HepG2 (cell line): ENCODE results near the gene KANK3. TPM values are rescaled to one million over a fixed set of nuclear protein-coding genes. Genes with fewer than 3 reads are reported as not detected.

ENCODE experiments used
- ARHGAP35 ChIP-seq: sonication (generic); formaldehyde crosslinking; IDR thresholded peaks from 2 replicates; pipeline ENCODE4 v1.9.0; 2022; ENCODE audit warnings: mild to moderate bottlenecking, inconsistent platforms, moderate library complexity, missing genetic modification reagents, borderline replicate concordance
- ARNT ChIP-seq: fragments of 450-650 bp; IDR thresholded peaks from 2 replicates; pipeline ENCODE4 v1.6.1; 2017
- ARNTL ChIP-seq: sonication (generic); formaldehyde crosslinking; IDR thresholded peaks from 2 replicates; pipeline ENCODE4 v1.4.0; 2020; ENCODE audit warnings: mild to moderate bottlenecking, missing genetic modification reagents
- CBX1 ChIP-seq: IDR thresholded peaks from one replicate; pipeline ENCODE4 v1.6.1; 2016; ENCODE audit warnings: antibody characterized with exemption, low read depth
- CEBPZ ChIP-seq: IDR thresholded peaks from 2 replicates; pipeline ENCODE4 v1.6.1; 2012; ENCODE audit warnings: low read length, improper control_type of control experiment
- E2F5 ChIP-seq: sonication (generic); formaldehyde crosslinking; conservative IDR thresholded peaks from 2 replicates; pipeline ENCODE4 v1.4.0; 2020; ENCODE audit warnings: missing genetic modification reagents
- FOXO4 ChIP-seq: sonication (generic); formaldehyde crosslinking; conservative IDR thresholded peaks from 2 replicates; pipeline ENCODE4 v1.8.1; 2023; ENCODE audit warnings: missing genetic modification reagents
- HNRNPH1 ChIP-seq: fragments of 200-400 bp; formaldehyde crosslinking; optimal IDR thresholded peaks from 2 replicates; pipeline ENCODE3; 2017; ENCODE audit warnings: mild to moderate bottlenecking, low read depth, low read length
- NCOA2 ChIP-seq: sonication (generic); formaldehyde crosslinking; IDR thresholded peaks from 2 replicates; pipeline ENCODE4 v1.8.0; 2022; ENCODE audit warnings: inconsistent platforms
- PHF5A ChIP-seq: IDR thresholded peaks from one replicate; pipeline ENCODE4 v1.6.1; 2018; ENCODE audit warnings: low read depth, missing genetic modification reagents; ENCODE audit not compliant: unreplicated experiment
- PLRG1 ChIP-seq: fragments of 450-650 bp; conservative IDR thresholded peaks from 2 replicates; pipeline ENCODE4 v1.6.1; 2016
- PREB ChIP-seq: sonication (generic); formaldehyde crosslinking; IDR thresholded peaks from 2 replicates; pipeline ENCODE4 v1.4.0; 2020; ENCODE audit warnings: missing genetic modification reagents
- SIX1 ChIP-seq: sonication (generic); formaldehyde crosslinking; IDR thresholded peaks from 2 replicates; pipeline ENCODE4 v1.4.0; 2020; ENCODE audit warnings: missing genetic modification reagents, borderline replicate concordance
- SOX5 ChIP-seq: IDR thresholded peaks from 2 replicates; pipeline ENCODE4 v1.6.1; 2016; ENCODE audit warnings: borderline replicate concordance
- SRF ChIP-seq: IDR thresholded peaks from 2 replicates; pipeline ENCODE4 v1.6.1; 2011; ENCODE audit warnings: mild to moderate bottlenecking, low read depth, low read length, moderate library complexity
- TRIM24 ChIP-seq: sonication (generic); formaldehyde crosslinking; IDR thresholded peaks from 2 replicates; pipeline ENCODE4 v1.8.0; 2022; ENCODE audit warnings: mild to moderate bottlenecking, missing genetic modification reagents
- YEATS4 ChIP-seq: sonication (generic); formaldehyde crosslinking; IDR thresholded peaks from 2 replicates; pipeline ENCODE4 v1.4.0; 2020; ENCODE audit warnings: missing genetic modification reagents, borderline replicate concordance
- YY1 ChIP-seq: IDR thresholded peaks from 2 replicates; pipeline ENCODE4 v1.6.1; 2011; ENCODE audit warnings: low read length, low read depth, moderate library complexity, mild to moderate bottlenecking; ENCODE audit not compliant: insufficient read depth, insufficient replicate concordance
- ZBTB49 ChIP-seq: sonication (generic); formaldehyde crosslinking; IDR thresholded peaks from 2 replicates; pipeline ENCODE4 v1.4.0; 2020; ENCODE audit warnings: missing genetic modification reagents, borderline replicate concordance
- ZNF253 ChIP-seq: sonication (generic); formaldehyde crosslinking; IDR thresholded peaks from 2 replicates; pipeline ENCODE4 v1.8.0; 2022; ENCODE audit warnings: mild to moderate bottlenecking, missing genetic modification reagents, borderline replicate concordance
- ZNF614 ChIP-seq: IDR thresholded peaks from 2 replicates; pipeline ENCODE4 v1.6.1; 2018; ENCODE audit warnings: missing biosample characterization, missing genetic modification reagents, inconsistent platforms, borderline replicate concordance
- ZSCAN31 ChIP-seq: sonication (generic); formaldehyde crosslinking; IDR thresholded peaks from 2 replicates; pipeline ENCODE4 v1.5.0; 2020; ENCODE audit warnings: low read depth, mild to moderate bottlenecking, missing genetic modification reagents
- polyA plus RNA-seq, 8 experiments: library from polyadenylated mRNA; depleted of rRNA in 3 of 8; stranded (reverse) in 7 of 8; unstranded in 1 of 8; fragments of >200 nt; fragmentation: Illumina TruSeq in 4 of 8; extraction: Trizol in 4 of 8; gene quantifications; 2 replicates each; pipeline versions ENCODE4 v1.2.1 to v1.2.3, GENCODE V29; 2011 to 2016; ENCODE audit warnings: low read depth in 4 of 8, missing spikeins in 1 of 8, mixed read lengths in 1 of 8; ENCODE audit not compliant: insufficient read depth in 1 of 8
- total RNA-seq, 5 experiments: library from RNA; depleted of rRNA; stranded (reverse); fragments of >200 nt; fragmentation: Illumina TruSeq; extraction: Trizol; gene quantifications; 2 replicates each; pipeline ENCODE4 v1.2.3, GENCODE V29; 2016; ENCODE audit warnings: low read depth in 1 of 5

The KANK3 gene
- total and polyA plus RNA-seq, 2 of the 13 experiments (the other 11 are each of a cell fraction or from before 2014, with no cell fraction given): 0.15 to 0.20 TPM

GRCh38 chr19:8389891-8390616 is 47.0 kb upstream of the KANK3 start, which contains the start of gene RAB11B (continued):
- TF ChIP-seq PREB (no peak), ZBTB49 (no peak), ARNT (no peak), NCOA2 (CRISPR knock-in tag) (peak; percentile 16; the same call in 1 of the 2 replicates), YY1 (peak; percentile 32), ARNTL (CRISPR knock-in tag) (no peak), CBX1 (no peak), TRIM24 (CRISPR knock-in tag) (no peak), YEATS4 (peak; percentile 90), ZNF253 (CRISPR knock-in tag) (no peak), ZSCAN31 (CRISPR knock-in tag) (peak; percentile 70), ZNF614 (CRISPR knock-in tag) (no peak), PLRG1 (no peak), SRF (peak; percentile 94), E2F5 (CRISPR knock-in tag) (no peak), HNRNPH1 (no peak), SIX1 (CRISPR knock-in tag) (no peak), PHF5A (no peak), FOXO4 (no peak), ARHGAP35 (no peak), CEBPZ (peak; percentile 87), SOX5 (CRISPR knock-in tag) (no peak)
